Astrocyte of the cerebellum (primary cell): Measurements from ENCODE around the gene GANC.
A peak's percentile ranks its signal among the peaks of the same experiment; 100 is the strongest.
"Not testable (repeated sequence)": the region's sequence is repeated elsewhere in the genome, so short reads cannot be mapped to it uniquely, and the experiment has no call there.

Experiments
- DNase-seq: peaks from one replicate; pipeline ENCODE4 v3.0.0-alpha.2; 2011; ENCODE audit warnings: low read depth
- H3K4me3 ChIP-seq: 2 replicates; pipeline ENCODE4 v1.5.1; 2011; ENCODE audit warnings: mild to moderate bottlenecking, low read depth, low read length, moderate library complexity
- CTCF ChIP-seq: IDR thresholded peaks from 2 replicates; pipeline ENCODE4 v1.5.1; 2012; ENCODE audit warnings: low read length, low read depth, moderate library complexity, mild to moderate bottlenecking; ENCODE audit errors: missing control alignments
- in situ Hi-C: cut with HindIII; loops from 2 replicates; pipeline ENCODE4 v1.10.0; 2017; ENCODE audit warnings: low sequenced_read_pairs

The GANC gene

GRCh38 chr15:42332331-42332730 lies 59.3 kb downstream of the GANC start:
- no peak overlapping the region for H3K4me3 ChIP-seq
- TF ChIP-seq CTCF: no peak
- in situ Hi-C loops: no loop called here
- no peak for DNase-seq

- TF ChIP-seq CTCF: no peak
- no peak for DNase-seq
- in situ Hi-C loops: no loop called here
- no peak overlapping the region for H3K4me3 ChIP-seq
Observed at GRCh38 chr15:42335074-42335473, 62.1 kb downstream of the GANC start.

DNA sequence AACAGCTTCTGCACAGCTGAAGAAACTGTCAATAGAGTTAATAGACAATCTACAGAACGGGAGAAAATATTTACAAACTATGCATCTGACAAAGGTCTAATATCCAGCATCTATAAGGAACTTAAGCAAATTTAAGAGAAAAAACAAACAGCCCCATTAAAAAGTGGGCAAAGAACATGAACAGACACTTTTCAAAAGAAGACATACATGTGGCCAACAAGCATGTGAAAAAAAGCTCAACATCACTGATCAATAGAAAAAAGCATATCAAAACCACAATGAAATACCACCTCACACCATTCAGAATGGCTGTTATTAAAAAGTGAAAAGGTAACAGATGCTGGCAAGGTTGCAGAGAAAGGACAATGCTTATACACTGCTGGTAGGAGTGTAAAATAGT lies 63.6 kb downstream of the GANC start:
- DNase-seq, in situ Hi-C loops, H3K4me3 ChIP-seq: not testable (repeated sequence)

DNA sequence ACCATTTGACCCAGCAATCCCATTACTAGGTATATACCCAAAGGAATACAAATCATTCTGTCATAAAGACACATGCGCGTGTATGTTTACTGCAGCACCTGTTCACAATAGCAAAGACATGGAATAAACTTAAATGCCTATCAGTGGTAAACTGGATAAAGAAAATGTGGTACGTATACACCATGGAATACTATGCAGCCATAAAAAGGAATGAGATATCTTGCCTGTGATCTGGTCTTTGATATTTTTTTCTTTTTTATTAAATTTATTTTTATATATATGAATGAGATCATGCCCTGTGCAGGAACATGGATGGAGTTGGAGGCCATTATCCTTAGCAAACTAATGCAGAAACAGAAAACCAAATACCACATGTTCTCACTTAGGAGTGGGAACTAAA lies 64.1 kb downstream of the GANC start:
- in situ Hi-C loops, H3K4me3 ChIP-seq, DNase-seq: not testable (repeated sequence)

GRCh38 chr15:42338500-42338899 lies 65.5 kb downstream of the GANC start:
- in situ Hi-C loops: no loop called here
- TF ChIP-seq CTCF: no peak
- no peak for DNase-seq
- H3K4me3 ChIP-seq: no peak overlapping the region

DNA sequence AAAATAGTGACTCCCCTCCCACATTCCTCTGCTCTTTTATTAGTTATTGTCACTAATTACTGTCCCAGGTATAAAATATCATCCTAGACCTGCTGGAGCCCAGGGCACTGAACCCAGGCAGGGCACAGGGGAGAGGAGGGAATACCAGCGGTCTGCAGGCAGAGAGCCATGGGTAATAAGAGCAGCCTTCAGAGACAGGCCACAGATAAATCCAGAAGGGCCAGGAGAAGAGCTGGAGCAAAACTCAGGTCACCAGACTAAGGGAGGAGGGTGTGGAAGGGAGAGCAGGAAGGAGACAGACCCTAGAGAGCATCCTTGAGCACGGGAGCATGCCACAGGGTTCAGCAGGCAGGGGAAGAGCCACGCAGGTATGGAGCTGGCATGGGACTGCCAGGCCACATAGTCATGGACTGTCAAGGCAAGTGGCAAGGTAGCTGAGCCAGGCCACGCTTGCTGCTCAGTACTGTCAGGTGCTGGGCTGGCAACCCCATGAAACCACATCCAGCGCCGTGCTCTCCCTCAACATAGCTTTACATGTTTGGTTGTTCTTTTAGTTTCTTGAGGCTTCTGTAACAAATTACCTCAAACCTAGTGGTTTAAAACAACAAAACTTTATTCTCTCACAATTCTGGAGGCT lies 70.7 kb downstream of the GANC start:
- DNase-seq: no peak
- no peak for TF ChIP-seq CTCF
- no peak overlapping the region for H3K4me3 ChIP-seq
- in situ Hi-C loops: no loop called here

- DNase-seq: peak; percentile 16
- no peak overlapping the region for H3K4me3 ChIP-seq
- in situ Hi-C loops: no loop called here
- no peak for TF ChIP-seq CTCF
Observed at GRCh38 chr15:42344763-42345162, 71.8 kb downstream of the GANC start.

DNA sequence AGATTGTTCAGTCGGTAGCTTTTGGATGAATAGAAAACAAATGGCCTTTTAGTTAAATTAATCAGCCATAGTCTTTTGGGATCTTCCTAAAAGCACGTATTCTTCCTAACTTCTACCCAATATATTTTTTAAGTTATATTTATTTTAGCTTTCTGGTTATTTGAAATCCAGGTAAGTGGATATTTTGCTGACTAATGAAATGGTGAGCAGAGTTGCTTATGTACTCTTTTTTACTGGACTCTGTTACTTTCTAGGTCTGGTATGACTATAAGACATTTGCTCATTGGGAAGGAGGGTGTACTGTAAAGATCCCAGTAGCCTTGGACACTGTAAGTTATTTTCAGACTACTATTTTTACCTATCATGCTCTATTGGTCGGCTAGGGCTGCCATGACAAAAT lies 72.5 kb downstream of the GANC start:
- no peak for DNase-seq
- H3K4me3 ChIP-seq: no peak overlapping the region
- in situ Hi-C loops: no loop called here
- no peak for TF ChIP-seq CTCF
